ENCODE measurements around the gene TAX1BP1.

- no peak for TF ChIP-seq POLR2A (IDR thresholded peaks at IDR 0.05; ENCODE audit: low read depth, low read length)
- TF ChIP-seq POLR2AphosphoS5 (IDR thresholded peaks at IDR 0.05; ENCODE audit: low read depth, low read length), result no peak
Measured at GRCh38 chr7:27842094-27842692, 102.2 kb downstream of the TAX1BP1 start.

Measured in GM12892 (cell line).